Natural killer cell treated with Interleukin-12 subunit alpha and Interleukin-12 subunit beta and Interleukin-15 and Interleukin-18, amount 100 ng/mL, for 72 hours (primary cell): ENCODE measurements around the gene FDX1. TPM values are rescaled to one million over a fixed set of nuclear protein-coding genes. Genes with fewer than 3 reads are reported as not detected.

Source experiments
- ATAC-seq, 2 donors: fragments of 150-1000 bp; cut with Tn5 transposase in 1 of 2; sonication (Bioruptor Pico), chemical (Tn5 transposase) in 1 of 2; 2 replicates each; pipeline ENCODE4 v1.10.0; 2021
- DNase-seq: peaks from one replicate; pipeline ENCODE4 v3.0.0; 2022; ENCODE audit warnings: low spot score
- H3K27ac Mint-ChIP-seq, 2 donors: 1 replicate in 1 of 2; 2 replicates in 1 of 2; pipeline ENCODE4 v1.8.0; 2022; ENCODE audit warnings: mixed read lengths in 2 of 2, mild to moderate bottlenecking in 1 of 2, moderate library complexity in 1 of 2
- H3K27me3 Mint-ChIP-seq, 2 donors: 1 replicate in 1 of 2; 2 replicates in 1 of 2; pipeline ENCODE4 v1.8.0; 2022; ENCODE audit warnings: mixed read lengths in 2 of 2
- H3K36me3 Mint-ChIP-seq: one replicate; pipeline ENCODE4 v1.8.0; 2022; ENCODE audit warnings: mixed read lengths
- H3K4me1 Mint-ChIP-seq, 2 donors: 1 replicate in 1 of 2; 2 replicates in 1 of 2; pipeline ENCODE4 v1.8.0; 2022; ENCODE audit warnings: low read depth in 2 of 2, mixed read lengths in 2 of 2, mild to moderate bottlenecking in 1 of 2
- H3K4me3 Mint-ChIP-seq: one replicate; pipeline ENCODE4 v1.8.0; 2022; ENCODE audit warnings: mixed read lengths
- H3K9me3 Mint-ChIP-seq: 2 replicates; pipeline ENCODE4 v1.8.0; 2022; ENCODE audit warnings: mixed read lengths
- total RNA-seq, 2 donors: library from RNA; stranded (reverse); gene quantifications; one replicate each; pipeline ENCODE4 v1.2.3, GENCODE V29; 2022

FDX1 gene
- total RNA-seq, 2 donors from 2014 or later, result 11.1 to 15.1 TPM

DNA sequence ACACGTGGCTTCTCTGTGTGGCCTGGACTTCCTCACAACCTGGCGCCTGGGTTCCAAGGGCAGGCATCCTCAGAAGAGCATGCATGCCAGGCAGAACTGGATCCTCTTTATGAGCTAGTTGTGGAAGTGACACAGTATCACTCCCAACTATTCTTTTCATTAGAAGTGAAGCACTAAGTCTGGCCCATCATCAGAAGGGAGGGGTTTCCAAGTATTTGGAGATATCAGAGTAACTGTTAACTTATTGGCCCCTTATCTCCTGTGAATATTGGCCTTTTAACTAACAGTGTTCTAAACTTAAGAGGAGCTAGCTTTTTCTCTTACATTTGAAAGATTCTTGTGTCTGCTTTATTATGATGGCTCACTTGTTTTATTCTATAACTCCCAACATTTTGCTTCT lies 35.5 kb downstream of the FDX1 start:
- DNase-seq (no peak), ATAC-seq (no peak)
- Mint-ChIP-seq H3K27ac (no peak overlapping the region), H3K27me3 (no peaks in the 10 kb centered on the region), H3K4me3 (no peak overlapping the region), H3K4me1 (peaks cover 5 to 7% of the 10 kb centered on the region in 2 donors), H3K9me3 (no peaks in the 10 kb centered on the region), H3K36me3 (peaks cover 6% of the 10 kb centered on the region)

DNA sequence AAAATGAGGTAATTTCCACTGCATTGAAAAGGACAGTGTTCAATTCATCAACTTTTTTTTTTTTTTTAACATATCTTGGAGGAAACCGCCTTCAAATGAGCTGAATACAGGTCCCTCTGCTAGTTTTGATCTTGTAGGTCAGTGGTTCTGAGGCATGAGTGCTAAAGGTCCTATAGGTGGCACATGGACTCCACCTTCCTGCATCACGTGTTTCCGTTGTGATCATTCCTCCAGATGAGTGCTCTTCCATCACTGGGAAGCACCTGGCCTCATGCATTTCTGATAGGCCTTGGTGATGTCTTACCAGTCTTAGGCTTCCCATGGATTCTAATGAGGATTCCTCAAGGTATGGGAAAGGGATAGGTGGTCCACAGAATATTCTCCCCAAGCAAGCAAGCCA lies 37.8 kb downstream of the FDX1 start:
- Mint-ChIP-seq H3K4me1 (peaks cover 3 to 5% of the 10 kb centered on the region in 2 donors), H3K36me3 (no peaks in the 10 kb centered on the region), H3K9me3 (no peaks in the 10 kb centered on the region), H3K27ac (no peak overlapping the region), H3K4me3 (no peak overlapping the region), H3K27me3 (no peaks in the 10 kb centered on the region)
- ATAC-seq, result no peak
- DNase-seq, result no peak

DNA sequence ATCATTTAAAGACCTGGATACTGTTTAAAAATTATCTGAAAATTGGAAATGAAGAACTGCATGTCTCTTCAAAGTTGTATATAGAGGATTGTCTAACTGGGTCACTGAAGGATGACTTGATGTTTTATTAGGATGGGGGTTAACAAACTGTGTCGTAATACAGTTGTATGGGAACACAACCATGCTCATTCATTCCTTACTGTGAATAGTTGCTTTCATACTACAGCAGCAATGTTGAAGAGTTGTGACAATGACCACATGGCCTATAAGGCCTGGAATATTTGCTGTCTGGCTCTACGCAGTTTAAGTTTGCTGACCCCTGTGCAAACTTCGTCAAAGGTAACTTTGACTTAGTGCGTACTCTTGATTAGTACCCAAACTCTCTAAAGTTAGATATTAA lies 38.4 kb downstream of the FDX1 start:
- DNase-seq (no peak), ATAC-seq (no peak)
- peaks cover 1 to 5% of the 10 kb centered on the region in 2 donors for H3K4me1 Mint-ChIP-seq
- no peak overlapping the region for H3K27ac Mint-ChIP-seq
- H3K4me3 Mint-ChIP-seq, result no peak overlapping the region
- H3K9me3 Mint-ChIP-seq, result no peaks in the 10 kb centered on the region
- no peaks in the 10 kb centered on the region for H3K27me3 Mint-ChIP-seq
- H3K36me3 Mint-ChIP-seq, result no peaks in the 10 kb centered on the region

DNA sequence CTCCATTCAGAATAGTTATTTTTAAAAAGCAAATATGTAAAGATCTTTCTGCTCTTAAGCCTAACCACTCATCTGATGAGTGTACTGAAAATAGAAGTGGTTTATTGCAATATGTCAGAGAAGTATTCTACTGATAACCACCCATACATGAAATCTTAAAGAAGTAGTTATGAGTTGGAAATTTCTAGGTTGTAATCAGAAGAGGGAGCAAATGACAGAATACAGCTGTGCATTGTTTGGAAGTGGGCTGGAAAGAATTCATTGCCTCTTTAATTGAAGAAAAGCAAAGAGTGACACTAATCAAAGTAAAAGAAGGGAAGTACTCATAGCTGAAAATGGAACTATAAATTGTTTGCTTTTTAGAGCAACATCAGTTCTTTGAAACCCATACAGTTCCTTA lies 39.4 kb downstream of the FDX1 start:
- H3K27ac Mint-ChIP-seq, result no peak overlapping the region
- no peaks in the 10 kb centered on the region for H3K27me3 Mint-ChIP-seq
- peaks cover 0 to 5% of the 10 kb centered on the region in 2 donors for H3K4me1 Mint-ChIP-seq
- DNase-seq (no peak), ATAC-seq (no peak)
- H3K36me3 Mint-ChIP-seq, result no peaks in the 10 kb centered on the region
- H3K9me3 Mint-ChIP-seq, result no peaks in the 10 kb centered on the region
- H3K4me3 Mint-ChIP-seq, result no peak overlapping the region

DNA sequence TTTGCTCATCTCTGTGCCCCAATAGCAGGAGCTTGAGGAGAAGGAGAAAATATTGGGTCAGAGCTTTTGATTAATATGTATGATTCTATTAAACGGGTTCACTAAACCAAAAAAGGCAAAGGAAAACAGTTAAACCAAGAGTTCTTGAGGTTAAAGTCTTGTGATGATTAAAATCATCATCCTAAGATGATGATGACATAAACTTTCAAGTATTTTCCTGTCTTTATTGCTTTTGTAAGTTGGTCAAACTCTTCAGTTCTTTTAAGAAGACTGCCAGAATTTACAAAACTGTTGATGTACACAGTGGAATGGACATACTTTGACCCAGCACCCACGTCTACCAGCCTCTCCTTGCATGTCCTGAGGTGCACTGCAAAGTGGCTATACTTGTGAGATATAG lies 41.0 kb downstream of the FDX1 start:
- Mint-ChIP-seq H3K9me3 (no peaks in the 10 kb centered on the region), H3K27ac (no peak overlapping the region), H3K36me3 (no peaks in the 10 kb centered on the region), H3K27me3 (no peaks in the 10 kb centered on the region), H3K4me1 (peaks cover 0 to 5% of the 10 kb centered on the region in 2 donors), H3K4me3 (no peak overlapping the region)
- DNase-seq (no peak), ATAC-seq (no peak)

DNA sequence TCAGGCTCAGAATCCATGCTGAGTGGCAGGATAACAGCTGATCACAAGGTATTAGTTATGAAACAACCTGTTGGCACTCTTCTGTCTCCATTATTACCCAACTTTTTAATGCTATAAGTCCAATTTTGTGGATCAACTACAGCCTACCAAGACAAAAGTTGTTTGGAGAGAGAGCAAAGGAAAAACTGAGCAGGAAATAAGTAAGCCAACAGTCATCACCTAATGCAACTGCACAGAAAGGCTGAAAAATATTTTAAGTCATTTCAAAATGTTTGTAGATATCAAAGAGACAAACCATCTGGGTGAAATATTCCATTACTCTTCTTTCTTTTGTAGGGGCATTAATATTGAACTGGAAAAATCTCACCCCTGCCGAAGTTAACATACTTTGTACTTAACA lies 41.6 kb downstream of the FDX1 start:
- Mint-ChIP-seq H3K36me3 (no peaks in the 10 kb centered on the region), H3K9me3 (no peaks in the 10 kb centered on the region), H3K27me3 (no peaks in the 10 kb centered on the region), H3K4me3 (no peak overlapping the region), H3K4me1 (peaks cover 0 to 5% of the 10 kb centered on the region in 2 donors), H3K27ac (no peak overlapping the region)
- no peak for ATAC-seq
- DNase-seq, result no peak

DNA sequence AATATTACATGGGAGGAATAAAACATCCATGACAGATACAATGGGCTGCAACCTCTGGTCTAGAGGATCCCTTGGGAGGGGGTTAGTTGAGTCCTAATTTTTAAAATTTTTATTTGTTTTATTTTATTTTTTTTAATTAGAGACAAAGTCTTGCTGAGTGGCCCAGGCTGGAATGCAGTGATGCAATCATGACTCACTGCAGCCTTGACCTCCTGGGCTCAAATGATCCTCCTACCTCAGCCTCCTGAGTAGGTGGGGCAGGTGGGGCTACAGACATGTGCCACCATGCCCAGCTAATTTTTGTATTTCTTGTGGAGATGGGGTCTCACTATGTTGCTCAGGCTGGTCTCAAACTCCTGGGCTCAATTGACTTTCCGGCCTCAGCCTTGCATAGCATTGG lies 43.1 kb downstream of the FDX1 start:
- no peak overlapping the region for H3K4me3 Mint-ChIP-seq
- no peaks in the 10 kb centered on the region for H3K9me3 Mint-ChIP-seq
- no peaks in the 10 kb centered on the region for H3K27me3 Mint-ChIP-seq
- DNase-seq, result no peak
- no peaks in the 10 kb centered on the region for H3K36me3 Mint-ChIP-seq
- ATAC-seq, result no peak
- H3K27ac Mint-ChIP-seq, result no peak overlapping the region
- peaks cover 0 to 5% of the 10 kb centered on the region in 2 donors for H3K4me1 Mint-ChIP-seq

DNA sequence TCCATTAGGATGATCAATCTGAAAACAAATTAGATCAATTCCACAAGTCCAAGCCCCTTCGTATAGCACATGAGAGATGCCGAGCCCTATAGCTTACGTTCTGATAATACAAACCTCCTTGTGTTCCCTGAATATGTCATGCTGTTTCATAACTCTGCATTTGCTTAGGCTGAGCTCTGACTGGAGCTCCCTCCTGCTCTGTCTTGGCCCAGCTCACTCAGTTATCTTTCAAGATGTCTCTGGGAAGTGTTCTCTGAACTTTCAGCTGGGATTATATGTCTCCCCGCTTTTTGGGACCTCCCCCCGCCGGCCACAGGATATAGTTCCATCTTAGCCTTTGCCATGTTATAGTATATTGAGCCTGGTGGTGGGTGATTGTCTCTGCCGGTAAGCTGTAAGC lies 44.0 kb downstream of the FDX1 start:
- Mint-ChIP-seq H3K27ac (no peak overlapping the region), H3K27me3 (no peaks in the 10 kb centered on the region), H3K4me1 (peaks cover 0 to 5% of the 10 kb centered on the region in 2 donors), H3K36me3 (no peaks in the 10 kb centered on the region), H3K9me3 (no peaks in the 10 kb centered on the region), H3K4me3 (no peak overlapping the region)
- ATAC-seq (no peak), DNase-seq (no peak)

DNA sequence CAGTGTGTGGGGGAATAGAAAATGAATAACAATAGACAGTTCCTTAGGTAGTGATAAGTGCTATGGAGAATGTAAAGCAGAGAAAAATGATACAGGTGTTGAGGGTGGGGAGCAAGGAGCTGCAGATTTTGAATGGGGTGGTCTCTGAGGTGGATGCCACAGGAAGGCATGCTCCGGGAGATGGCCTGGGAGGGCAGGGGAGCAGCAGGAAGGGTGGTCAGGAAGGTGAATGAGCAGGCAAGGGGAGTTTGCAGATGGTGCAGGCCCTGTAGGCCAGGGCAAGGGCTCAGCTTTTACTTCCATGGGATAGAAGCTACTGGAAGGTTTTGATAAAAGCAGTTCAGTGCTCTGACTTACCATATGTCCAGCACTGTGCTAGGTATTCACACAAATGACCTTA lies 44.8 kb downstream of the FDX1 start:
- Mint-ChIP-seq H3K27ac (no peak overlapping the region), H3K4me1 (peaks cover 0 to 5% of the 10 kb centered on the region in 2 donors), H3K27me3 (no peaks in the 10 kb centered on the region), H3K9me3 (no peaks in the 10 kb centered on the region), H3K4me3 (no peak overlapping the region), H3K36me3 (no peaks in the 10 kb centered on the region)
- ATAC-seq (no peak), DNase-seq (no peak)

DNA sequence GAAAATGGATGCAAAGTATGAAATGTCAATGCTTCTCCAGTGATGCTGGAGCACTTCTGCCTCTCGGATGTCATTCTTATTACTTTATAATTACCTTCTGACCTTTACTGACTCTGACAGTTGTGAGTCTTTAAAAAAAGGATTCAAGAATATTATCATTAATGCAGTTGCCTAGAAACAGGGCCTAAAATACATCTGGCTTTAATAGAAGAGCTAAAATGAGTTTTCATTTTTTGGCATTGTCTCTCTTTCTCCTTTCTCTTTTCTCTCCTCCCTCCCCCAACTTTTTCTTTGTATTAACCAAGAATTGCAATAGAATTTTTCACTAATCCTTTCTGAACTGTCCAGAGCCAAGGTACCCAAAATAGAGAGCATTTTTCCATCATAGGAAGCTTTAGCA lies 45.9 kb downstream of the FDX1 start:
- Mint-ChIP-seq H3K9me3 (no peaks in the 10 kb centered on the region), H3K36me3 (no peaks in the 10 kb centered on the region), H3K27ac (no peak overlapping the region), H3K4me3 (no peak overlapping the region), H3K4me1 (peaks cover 0 to 1% of the 10 kb centered on the region in 2 donors), H3K27me3 (no peaks in the 10 kb centered on the region)
- no peak for ATAC-seq
- no peak for DNase-seq

DNA sequence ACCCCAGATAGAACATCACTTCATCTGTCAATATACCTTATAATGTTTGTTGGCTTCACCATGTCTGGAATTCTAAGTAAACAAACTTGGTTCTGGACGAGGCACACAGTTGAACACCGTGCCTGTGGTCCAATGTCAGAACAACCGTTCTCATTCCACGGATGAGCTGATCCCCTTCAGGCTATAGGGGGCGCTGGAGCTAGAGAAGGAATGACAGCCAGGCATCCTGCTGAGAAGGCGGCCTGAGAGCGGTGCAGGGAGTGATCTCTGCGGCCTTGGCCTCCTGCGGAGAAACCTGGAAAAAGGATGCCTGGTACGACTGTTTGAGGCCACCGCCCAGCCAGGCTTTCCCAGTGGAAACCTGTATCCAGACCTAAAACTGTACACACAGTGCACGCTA lies 48.7 kb downstream of the FDX1 start:
- no peaks in the 10 kb centered on the region for H3K4me1 Mint-ChIP-seq

DNA sequence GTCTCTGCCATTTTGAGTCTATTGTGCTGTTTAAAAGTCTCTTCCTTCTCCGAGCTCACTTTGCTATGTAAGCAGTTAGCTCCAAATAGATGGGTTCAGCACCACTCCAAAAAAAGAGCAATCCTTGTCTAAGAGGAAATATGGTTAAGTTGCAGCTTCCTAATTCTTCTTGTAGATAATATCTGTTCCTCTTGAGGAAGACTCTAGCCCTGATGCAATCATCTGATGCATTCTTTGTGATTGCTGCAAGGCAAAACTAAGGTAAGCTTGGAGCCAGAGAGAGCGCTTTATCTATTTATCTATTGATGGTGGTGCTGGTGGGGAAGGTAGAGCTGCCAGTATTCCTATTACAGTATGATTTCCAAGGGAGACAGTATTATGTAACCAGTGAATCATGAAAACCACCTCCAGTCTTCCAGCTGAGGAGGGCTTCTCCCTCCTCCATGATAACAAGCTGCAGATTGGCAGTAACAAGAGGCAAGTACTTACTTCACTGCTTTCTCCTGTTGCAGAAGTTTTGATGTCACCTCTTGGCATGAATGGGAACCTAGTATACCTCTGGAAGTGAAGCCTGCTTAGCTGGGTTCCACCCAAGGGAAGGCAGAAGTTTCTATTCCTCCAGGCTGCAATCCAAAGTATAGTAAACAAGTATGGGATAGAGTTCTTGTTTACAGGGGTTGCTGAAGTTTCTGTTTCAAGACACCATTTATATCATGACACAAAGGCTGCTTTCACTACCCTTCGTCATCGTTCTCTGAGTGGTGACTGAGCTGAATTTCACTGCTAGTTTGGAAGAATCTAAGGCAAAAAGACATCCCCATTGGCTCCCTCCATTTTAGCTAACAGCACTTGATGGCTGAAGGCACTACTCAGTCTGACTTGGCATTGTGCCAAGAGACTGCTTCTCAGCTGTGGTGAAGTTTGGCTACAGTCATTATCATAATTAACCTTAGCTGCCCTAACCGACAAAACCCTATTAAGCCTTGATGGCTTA lies 49.7 kb downstream of the FDX1 start:
- DNase-seq, result no peak

More for the DNA sequence above, 48.7 kb downstream of the FDX1 start:
- H3K4me3 Mint-ChIP-seq, result no peak overlapping the region
- no peak for ATAC-seq
- no peaks in the 10 kb centered on the region for H3K36me3 Mint-ChIP-seq
- peaks cover 0 to 2% of the 10 kb centered on the region in 2 donors for H3K27me3 Mint-ChIP-seq
- no peak for DNase-seq
- no peaks in the 10 kb centered on the region for H3K9me3 Mint-ChIP-seq
- H3K27ac Mint-ChIP-seq, result no peak overlapping the region

DNA sequence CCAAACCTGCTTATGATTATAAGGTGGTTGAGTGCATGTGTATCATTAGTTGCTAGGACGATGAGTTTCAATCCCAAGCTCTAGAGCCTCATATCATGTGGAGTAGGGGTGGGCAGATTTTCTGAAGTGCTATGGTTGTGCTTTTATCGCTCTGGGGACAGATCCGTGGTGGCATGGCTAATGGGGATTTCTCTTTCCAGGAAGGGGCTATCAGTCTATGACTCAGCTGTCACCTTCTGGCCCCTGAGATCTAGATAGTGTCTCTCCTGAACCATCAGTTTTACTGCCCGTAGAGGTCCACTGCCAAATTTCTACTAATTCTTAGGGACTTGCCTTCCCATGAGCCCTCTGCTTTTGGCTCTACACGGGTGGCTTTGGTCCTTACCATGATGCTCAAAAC lies 51.8 kb downstream of the FDX1 start:
- H3K9me3 Mint-ChIP-seq, result no peaks in the 10 kb centered on the region
- no peak for DNase-seq
- no peaks in the 10 kb centered on the region for H3K36me3 Mint-ChIP-seq
- no peak overlapping the region for H3K4me3 Mint-ChIP-seq
- H3K4me1 Mint-ChIP-seq, result no peaks in the 10 kb centered on the region
- peaks cover 0 to 5% of the 10 kb centered on the region in 2 donors for H3K27me3 Mint-ChIP-seq
- ATAC-seq, result no peak
- no peak overlapping the region for H3K27ac Mint-ChIP-seq

More for the DNA sequence above, 49.7 kb downstream of the FDX1 start:
- peaks cover 0 to 2% of the 10 kb centered on the region in 2 donors for H3K27me3 Mint-ChIP-seq
- no peaks in the 10 kb centered on the region for H3K36me3 Mint-ChIP-seq
- H3K4me3 Mint-ChIP-seq, result no peak overlapping the region
- no peak for ATAC-seq
- H3K27ac Mint-ChIP-seq, result no peak overlapping the region
- H3K4me1 Mint-ChIP-seq, result no peaks in the 10 kb centered on the region
- H3K9me3 Mint-ChIP-seq, result no peaks in the 10 kb centered on the region

DNA sequence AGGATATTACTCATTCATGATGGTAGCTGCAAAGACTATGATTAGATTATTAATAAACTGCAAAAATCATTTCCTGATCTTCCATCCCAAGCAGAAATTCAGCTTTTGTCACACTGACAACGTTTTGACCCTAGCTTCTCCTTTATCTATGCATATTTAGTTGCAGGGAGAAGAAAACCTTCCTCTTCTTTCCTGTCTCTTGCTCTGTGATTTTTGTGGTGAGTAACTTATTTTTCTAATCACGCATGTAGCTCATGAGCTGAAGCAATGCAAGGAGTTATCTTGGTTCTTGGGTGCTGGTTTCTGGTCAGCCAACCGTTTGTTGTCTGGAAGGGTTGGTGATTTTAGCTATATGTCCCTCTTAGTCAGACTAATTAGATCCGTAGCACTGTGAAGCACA lies 56.4 kb downstream of the FDX1 start:
- Mint-ChIP-seq H3K27ac (no peak overlapping the region), H3K36me3 (no peaks in the 10 kb centered on the region), H3K4me1 (no peaks in the 10 kb centered on the region), H3K27me3 (peaks cover 0 to 5% of the 10 kb centered on the region in 2 donors), H3K4me3 (no peak overlapping the region), H3K9me3 (no peaks in the 10 kb centered on the region)
- no peak for ATAC-seq
- DNase-seq, result no peak
